Stimulated activated CD4-positive, alpha-beta T cell treated with anti-CD3 and anti-CD28 coated beads, Interleukin-2, amount 100 ng/mL, for 24 hours (primary cell): Measurements from ENCODE around the gene DCDC2C.

Experiments used
- DNase-seq, 2 donors: peaks; one replicate each; pipeline ENCODE4 v3.0.0-alpha.2; 2020

Gene DCDC2C

GRCh38 chr2:3712831-3713503 lies 9.6 kb downstream of the DCDC2C start:
- no peak for DNase-seq

GRCh38 chr2:3718679-3719078 lies 15.3 kb downstream of the DCDC2C start:
- DNase-seq, result no peak

GRCh38 chr2:3725002-3725401 lies 21.6 kb downstream of the DCDC2C start:
- DNase-seq, result peak in 1 of 2 donors; percentile 4

GRCh38 chr2:3725458-3726250 lies 22.3 kb downstream of the DCDC2C start:
- peak in 1 of 2 donors; percentile 10 for DNase-seq

- DNase-seq, result peak in 1 of 2 donors; percentile 6
Measured at GRCh38 chr2:3726511-3726910, 23.1 kb downstream of the DCDC2C start.

- peak in 1 of 2 donors; percentile 0 for DNase-seq
Measured at GRCh38 chr2:3727397-3728045, 24.1 kb downstream of the DCDC2C start.

GRCh38 chr2:3728104-3729054 lies 25.0 kb downstream of the DCDC2C start:
- peak in 1 of 2 donors; percentile 9 for DNase-seq

- peak in 1 of 2 donors; percentile 3 for DNase-seq
Measured at GRCh38 chr2:3729055-3729448, 25.7 kb downstream of the DCDC2C start.

- DNase-seq, result peak in 1 of 2 donors; percentile 6
Measured at GRCh38 chr2:3729786-3730185, 26.4 kb downstream of the DCDC2C start.

- DNase-seq, result no peak
Measured at GRCh38 chr2:3730646-3731045, 27.3 kb downstream of the DCDC2C start.

- peak in 1 of 2 donors; percentile 4 for DNase-seq
Measured at GRCh38 chr2:3731829-3732228, 28.5 kb downstream of the DCDC2C start.

GRCh38 chr2:3736112-3736511 lies 32.7 kb downstream of the DCDC2C start:
- peak in 1 of 2 donors; percentile 1 for DNase-seq

GRCh38 chr2:3737128-3737527 lies 33.8 kb downstream of the DCDC2C start:
- DNase-seq, result peak in 1 of 2 donors; percentile 2

- DNase-seq, result peak; percentile 11 to 27
Measured at GRCh38 chr2:3738454-3738853, 35.1 kb downstream of the DCDC2C start.

- no peak for DNase-seq
Measured at GRCh38 chr2:3739313-3739712, 35.9 kb downstream of the DCDC2C start.

GRCh38 chr2:3741396-3741795 lies 38.0 kb downstream of the DCDC2C start:
- no peak for DNase-seq

- DNase-seq, result no peak
Measured at GRCh38 chr2:3741867-3742602, 38.7 kb downstream of the DCDC2C start.

GRCh38 chr2:3742743-3743508 lies 39.6 kb downstream of the DCDC2C start:
- no peak for DNase-seq

- DNase-seq, result no peak
Measured at GRCh38 chr2:3743951-3744555, 40.7 kb downstream of the DCDC2C start.

GRCh38 chr2:3745920-3746319 lies 42.5 kb downstream of the DCDC2C start:
- DNase-seq, result no peak
